ACHN (cell line): ENCODE measurements around the gene BLCAP.

Experiments used
- DNase-seq: peaks from one replicate; pipeline ENCODE4 v3.0.0-alpha.2; 2015
- in situ Hi-C: cut with HindIII; loops from 2 replicates; pipeline ENCODE4 v1.10.0; 2017; ENCODE audit warnings: low sequenced_read_pairs, low pct_ligation_motif_present, low pct_unique_long_range_greater_than_20kb

BLCAP gene

GRCh38 chr20:37521061-37521771, 6.5 kb downstream of the BLCAP start, which contains the start of gene NNAT:
Gene NNAT, plus strand, starts transcription at chr20:37521250. Its CDS starts 82 bp downstream, at chr20:37521332.
- DNase-seq, result no peak
- in situ Hi-C loops, result no loop called here

DNA sequence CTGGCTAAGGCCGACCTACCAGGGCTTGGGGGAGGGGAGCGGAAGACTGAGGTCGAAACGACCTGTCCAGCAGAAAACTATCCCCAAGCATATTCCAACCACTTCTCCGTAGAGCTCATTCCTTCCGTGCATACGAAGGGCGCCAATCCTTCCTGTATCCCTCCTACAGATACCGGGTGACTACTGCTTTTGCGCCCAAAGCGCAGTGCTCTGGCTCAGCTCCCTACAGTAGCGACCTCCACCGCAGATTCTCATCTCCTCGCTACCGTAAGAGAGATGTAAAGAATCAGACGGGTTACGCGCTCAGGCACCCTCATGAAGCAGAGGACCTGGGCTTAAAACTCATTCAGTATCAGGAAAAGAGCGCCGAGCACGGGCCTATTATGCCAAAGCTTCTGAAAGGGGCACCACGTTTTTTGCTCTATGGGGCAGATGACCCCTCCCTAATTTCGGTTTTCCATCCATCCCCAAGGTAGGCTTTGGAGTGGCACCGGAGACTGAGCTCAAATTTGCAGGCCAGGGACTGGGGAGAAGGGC, 7.2 kb downstream of the BLCAP start:
- no peak for DNase-seq
- in situ Hi-C loops, result no loop called here

DNA sequence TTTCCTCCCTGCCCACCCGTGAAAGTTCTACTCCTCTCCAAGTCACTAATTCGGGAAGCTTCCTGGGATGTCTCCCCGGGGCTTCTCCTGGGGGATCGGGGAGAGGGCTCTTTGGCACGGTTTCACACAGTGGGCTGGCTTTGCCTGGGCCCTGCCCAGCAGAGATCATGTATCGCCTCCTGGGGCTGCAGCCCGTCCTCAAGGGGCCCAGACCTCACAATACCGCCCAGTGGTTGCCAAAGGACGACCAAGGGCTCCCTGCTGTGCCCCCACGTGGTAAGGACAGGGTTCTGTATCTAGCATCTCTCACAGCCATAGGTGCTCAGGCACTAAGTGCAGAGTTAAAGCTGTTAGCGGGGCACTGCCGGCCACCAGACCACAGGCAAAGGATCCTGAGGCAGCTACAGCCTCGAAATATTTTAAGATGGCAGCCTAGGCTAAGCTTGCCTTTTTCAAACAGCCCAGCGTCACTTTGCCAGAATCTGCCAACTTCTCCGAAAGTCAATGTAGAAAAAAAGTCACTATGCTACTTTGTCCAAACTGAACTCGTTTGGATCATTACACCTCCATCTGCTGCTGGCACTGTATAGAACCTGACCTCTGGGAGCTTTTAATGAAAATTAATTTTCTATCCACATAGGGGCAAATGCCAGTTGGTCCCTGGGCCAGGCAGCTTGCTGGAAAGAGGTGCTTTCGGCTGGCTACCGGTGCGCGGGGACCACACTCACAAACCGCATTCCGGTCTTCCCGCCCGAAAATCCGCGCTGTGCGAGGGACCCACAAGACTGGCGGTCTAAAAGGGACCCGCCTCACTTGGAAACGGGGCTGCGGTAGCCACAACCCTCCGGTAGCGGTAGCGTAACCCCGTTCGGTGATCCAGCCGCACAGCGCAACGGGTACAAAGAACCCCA, 7.9 kb downstream of the BLCAP start:
- in situ Hi-C loops, result no loop called here
- no peak for DNase-seq

- no peak for DNase-seq
- in situ Hi-C loops, result no loop called here
Observed at GRCh38 chr20:37518606-37519507, 8.8 kb downstream of the BLCAP start.

DNA sequence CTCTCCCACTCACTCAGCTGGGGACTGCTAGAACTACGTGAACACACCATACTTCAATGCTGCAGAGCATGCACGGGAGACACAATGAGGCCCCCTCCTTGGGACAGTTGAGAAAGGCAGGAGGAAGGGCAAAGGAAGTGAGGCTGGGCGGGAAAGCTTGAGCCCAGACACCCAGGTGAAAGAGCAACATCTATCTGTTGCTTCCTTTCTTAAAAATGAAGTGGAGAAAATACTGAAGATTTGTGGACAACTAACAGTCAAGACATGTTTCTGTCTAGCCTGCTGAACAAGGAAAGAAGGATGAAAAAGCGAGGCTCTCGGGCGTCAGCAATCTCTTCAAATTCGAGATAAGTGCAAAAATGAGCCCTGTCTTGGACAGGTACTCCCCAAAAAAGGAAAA, 9.6 kb downstream of the BLCAP start:
- in situ Hi-C loops, result no loop called here
- DNase-seq, result no peak

- no peak for DNase-seq
- in situ Hi-C loops, result no loop called here
Observed at GRCh38 chr20:37516811-37517750, 10.6 kb downstream of the BLCAP start.

GRCh38 chr20:37515876-37516275, 11.8 kb downstream of the BLCAP start:
- DNase-seq, result no peak
- in situ Hi-C loops, result no loop called here

DNA sequence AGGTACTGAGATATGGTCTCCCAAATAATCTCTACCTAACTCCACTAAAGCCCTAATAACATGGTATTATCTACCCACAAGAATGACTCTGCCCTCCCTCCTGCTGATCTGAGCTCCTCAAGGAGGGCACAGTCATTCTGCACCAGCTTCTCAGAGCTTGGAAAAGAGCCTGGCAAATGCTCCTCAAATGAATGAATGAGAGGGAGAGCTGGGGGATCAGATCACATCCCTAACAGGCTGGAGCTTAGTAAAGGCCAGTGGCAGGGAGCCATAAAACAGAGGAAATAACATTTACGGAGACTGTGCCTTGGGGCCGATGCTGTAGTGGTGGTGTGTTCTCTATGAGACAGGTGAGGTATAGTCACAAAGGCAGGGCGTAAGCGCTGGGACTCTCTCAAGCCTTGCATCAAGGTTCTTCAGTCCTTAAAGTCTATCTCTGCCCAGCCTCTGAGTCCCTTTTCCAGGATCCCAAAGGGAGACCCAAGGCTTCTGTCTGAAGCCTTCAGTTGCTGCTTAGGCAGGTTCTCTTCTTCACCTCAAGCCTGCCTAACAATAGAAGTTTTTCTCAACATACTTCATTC, 13.8 kb downstream of the BLCAP start:
- in situ Hi-C loops, result no loop called here
- DNase-seq, result no peak

GRCh38 chr20:37511610-37512275, 15.9 kb downstream of the BLCAP start:
- DNase-seq, result no peak
- in situ Hi-C loops, result no loop called here

DNA sequence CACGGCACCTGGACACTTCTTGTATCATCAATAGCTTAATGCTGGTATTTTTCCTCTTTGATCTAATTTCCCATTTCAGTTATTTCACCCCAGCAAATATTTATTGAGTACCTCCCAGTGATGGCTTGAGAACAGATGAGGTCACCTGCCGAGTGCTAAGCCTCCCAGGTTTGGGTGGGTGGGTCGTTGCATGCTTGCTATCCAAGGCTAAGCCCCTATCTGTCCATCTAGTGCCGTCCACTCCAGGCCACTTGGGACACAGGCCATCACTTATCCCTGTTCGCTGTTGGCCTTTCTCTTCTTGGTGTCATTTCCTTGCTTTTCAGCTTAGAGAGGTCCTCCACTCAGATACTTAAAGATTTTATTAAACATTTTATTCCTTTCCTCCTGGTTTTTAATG, 17.4 kb downstream of the BLCAP start:
- in situ Hi-C loops, result no loop called here
- no peak for DNase-seq

- DNase-seq, result no peak
- in situ Hi-C loops, result no loop called here
Observed at GRCh38 chr20:37506152-37506725, 21.4 kb downstream of the BLCAP start.

GRCh38 chr20:37505263-37506151, 22.2 kb downstream of the BLCAP start:
- DNase-seq, result no peak
- in situ Hi-C loops, result no loop called here

- no peak for DNase-seq
- in situ Hi-C loops, result no loop called here
Observed at GRCh38 chr20:37504404-37505096, 23.1 kb downstream of the BLCAP start.

DNA sequence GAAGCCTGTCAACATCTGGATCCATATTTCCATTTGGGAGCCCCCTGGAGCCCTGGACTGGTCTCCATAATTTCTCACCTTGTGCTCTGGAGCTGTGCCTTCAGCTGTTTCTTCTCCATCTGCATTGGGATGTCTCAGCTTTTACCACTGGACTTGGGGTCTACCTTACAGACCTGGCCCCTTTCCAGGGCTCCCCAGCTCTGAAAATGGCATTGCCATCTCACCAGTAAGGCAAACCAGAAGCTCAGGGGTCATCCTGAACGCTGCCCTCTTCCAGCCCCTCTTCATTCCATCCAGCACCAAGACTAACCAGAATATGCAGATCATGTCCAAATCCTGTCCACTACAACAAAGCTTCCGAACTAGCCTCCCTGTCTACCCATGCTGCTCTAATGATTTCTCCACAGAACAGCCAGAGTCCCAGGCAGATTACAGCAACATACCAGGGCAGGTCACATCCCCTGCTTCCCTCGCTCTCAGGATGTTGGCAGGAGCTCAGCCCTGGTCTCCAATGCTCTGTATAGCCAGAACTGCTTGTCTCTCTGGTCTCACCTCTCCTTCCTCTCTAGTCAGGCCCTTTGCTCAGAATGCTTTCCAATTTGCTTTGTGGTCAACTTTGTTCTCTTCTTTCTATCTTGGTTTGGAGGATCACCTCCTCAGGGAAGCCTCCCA, 24.3 kb downstream of the BLCAP start:
- DNase-seq, result no peak
- in situ Hi-C loops, result no loop called here

DNA sequence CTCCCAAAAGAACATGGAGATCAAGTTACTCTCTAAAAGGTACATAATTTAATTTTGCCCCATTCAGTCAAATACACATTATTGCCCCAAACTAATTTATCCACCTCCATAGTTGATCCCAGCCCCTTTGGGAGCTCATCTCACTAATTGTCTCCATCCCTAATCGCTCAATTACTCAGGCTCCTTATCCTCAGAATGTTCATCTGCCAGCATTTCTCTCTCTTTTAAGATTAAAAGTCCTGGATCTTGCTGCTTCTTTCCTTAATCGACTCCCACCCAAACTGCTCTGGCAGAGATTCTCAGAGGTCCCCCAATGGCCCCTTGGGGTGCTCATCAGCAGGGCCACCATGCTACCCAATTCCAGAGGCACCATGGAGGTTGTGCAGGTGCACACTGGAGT, 25.0 kb downstream of the BLCAP start:
- DNase-seq, result no peak
- in situ Hi-C loops, result no loop called here
